T-helper 1 cell (primary cell): Measurements from ENCODE around the gene GDAP1L1.
"Not testable (repeated sequence)": the region's sequence is repeated elsewhere in the genome, so short reads cannot be mapped to it uniquely, and the experiment has no call there.

Experiments
- DNase-seq, 5 donors: peaks; one replicate each; pipeline ENCODE4 v3.0.0-alpha.2; 2012 to 2020

The GDAP1L1 gene

DNA sequence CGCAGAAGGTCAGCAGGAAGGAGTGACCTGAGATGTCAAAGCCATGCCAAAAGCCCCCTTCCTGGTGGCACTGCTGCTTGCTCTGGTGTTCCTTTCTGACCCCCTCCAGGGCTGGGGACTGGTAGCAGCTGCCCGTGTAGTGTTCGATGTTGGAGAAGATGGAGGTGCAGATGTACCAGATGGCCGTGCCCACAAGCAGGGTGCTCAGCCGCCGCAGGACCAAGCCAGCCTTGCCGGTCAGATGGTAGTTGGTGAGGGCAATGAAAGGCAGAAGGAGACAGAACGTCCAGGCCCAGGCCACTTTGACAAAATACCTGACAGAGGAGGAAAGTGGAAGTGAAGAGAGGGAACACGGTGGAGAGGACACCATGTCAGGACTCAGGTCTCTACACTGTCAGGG lies 59.8 kb downstream of the GDAP1L1 start:
- DNase-seq, result no peak

DNA sequence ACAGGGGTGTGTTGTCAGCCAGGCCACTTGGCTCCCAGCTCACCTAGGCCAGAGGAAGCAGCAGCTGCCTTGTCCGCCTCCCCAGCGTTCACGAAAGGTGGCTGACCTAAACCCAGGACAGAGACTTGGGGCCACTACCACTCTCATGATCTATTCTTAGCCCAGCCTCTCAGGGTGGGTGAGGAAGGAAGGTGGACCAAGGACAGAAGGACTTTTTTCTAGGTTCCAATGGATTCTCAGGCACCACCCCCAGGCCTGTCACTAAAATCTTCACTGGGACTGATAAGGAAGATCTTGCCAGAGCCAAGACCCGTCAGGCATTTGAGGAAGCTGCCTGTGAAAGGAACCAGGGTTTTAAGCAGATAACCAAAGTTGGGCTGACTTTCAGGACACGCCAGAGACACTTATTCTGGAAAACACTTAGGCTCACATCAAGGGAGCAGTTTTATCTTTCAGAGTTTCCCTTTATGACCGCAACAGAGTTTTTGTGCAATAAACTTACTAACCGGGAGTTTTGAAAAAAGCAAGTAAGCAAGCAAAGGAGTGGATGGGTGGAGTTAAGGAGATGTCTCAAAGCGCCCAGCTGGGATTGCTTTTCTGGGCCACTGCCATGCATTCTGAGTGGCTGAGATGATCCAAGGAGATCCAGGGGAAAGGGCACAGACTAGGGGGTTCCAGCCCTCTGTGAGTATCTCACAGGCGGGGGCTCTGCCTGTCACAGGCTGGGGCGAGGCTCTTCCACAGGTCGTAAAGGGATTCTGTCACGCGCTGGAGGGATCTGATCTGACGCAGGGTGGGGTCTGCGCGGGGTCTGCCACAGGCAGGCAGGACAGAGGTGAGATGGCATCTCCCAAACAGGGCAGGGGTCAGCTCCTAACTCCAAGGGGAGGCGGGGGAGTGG lies 62.9 kb downstream of the GDAP1L1 start:
- no peak for DNase-seq

GRCh38 chr20:44310664-44311639 lies 63.8 kb downstream of the GDAP1L1 start, which contains the start of gene FITM2:
Gene FITM2, minus strand, starts transcription at chr20:44311202. Its CDS starts 54 bp downstream, at chr20:44311148.
- peak; percentile 97 to 99 (median 98) for DNase-seq

- DNase-seq, result no peak
Observed at GRCh38 chr20:44314870-44315269, 67.8 kb downstream of the GDAP1L1 start.

DNA sequence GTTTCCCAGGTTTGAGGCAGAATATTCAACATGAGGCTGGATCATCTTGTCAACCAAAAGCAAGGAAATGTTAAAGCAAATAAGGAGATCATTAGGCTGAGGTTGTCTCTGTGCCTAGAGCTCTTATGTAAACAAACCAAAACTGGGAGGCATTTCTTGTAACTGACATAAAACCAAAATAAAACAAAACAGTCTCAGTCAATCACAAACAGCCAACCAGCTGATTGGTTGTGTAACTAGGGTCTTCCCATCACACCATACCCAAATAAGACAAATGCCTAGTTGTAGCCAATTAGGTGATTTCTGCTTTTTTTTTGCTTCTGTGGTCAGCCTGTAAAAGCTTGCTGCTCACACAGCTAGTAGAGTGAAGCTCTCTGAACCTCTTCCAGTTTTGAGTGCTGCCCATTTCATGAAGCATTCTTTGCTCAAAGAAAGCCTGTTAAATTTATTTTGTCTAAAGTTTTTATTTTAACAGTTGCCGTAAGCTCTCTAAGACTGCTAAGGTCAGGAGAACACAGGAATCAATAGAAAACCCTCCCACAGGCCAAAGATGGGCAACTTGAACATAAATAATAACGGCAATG lies 72.8 kb downstream of the GDAP1L1 start:
- no peak for DNase-seq

GRCh38 chr20:44324343-44324742 lies 77.2 kb downstream of the GDAP1L1 start:
- DNase-seq, result no peak

DNA sequence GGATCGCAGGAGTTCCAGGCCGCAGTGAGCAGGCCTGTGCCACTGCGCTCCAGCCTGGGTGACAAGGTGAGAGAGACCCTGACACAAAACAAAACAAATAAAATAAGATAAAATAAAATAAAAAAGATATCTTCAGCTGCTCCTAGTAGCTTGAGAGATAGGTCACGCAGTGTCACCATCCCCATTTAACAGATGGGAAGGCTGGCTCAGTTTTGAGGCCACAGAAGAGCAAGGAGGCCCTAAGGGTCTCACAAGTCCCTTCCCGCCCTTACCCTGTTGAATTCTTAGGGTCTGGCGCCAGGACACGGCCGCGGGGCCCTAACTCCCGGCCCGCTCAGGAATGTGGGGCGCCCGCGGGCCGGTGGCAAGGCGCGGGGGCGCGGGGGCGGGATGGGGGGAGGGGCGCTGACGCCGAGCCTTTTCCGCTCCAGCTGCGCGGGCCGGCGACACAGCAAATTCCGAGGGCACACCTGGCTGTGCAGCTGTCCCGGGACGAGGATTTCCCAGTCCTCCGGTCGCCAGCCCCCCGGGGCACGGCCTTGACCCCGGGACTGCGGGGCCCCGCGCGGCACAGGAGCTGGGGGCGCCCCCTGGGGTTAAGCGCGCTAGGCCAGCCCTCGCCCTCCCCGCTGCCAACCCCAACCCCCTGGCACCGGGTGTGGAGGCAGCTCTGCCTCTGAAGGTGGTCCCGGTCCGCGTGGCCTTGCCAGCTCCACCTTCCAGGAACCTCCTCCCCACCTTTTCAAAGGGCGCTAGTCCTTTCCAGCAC lies 79.5 kb downstream of the GDAP1L1 start:
- DNase-seq, result no peak

GRCh38 chr20:44327748-44328147 lies 80.6 kb downstream of the GDAP1L1 start:
- not testable (repeated sequence) for DNase-seq

GRCh38 chr20:44328428-44328827 lies 81.3 kb downstream of the GDAP1L1 start:
- DNase-seq, result no peak
